ENCODE results near the gene POLR2J3.
"Not testable (repeated sequence)": the region's sequence is repeated elsewhere in the genome, so short reads cannot be mapped to it uniquely, and the experiment has no call there.

POLR2J3 gene

GRCh38 chr7:102550808-102551422 is 21.5 kb downstream of the POLR2J3 start, which contains the start of gene SPDYE2:
TSS of gene SPDYE2 (plus strand) at chr7:102551226. CDS start at chr7:102553256, 2,030 bp downstream.
- DNase-seq; H3K27me3 ChIP-seq (replicated peaks); in situ Hi-C loops (cut with HindIII; ENCODE audit: low pct_ligation_motif_present, low sequenced_read_pairs); H3K4me3 ChIP-seq (ENCODE audit: low read depth, low read length); H3K36me3 ChIP-seq (replicated peaks); H3K27ac ChIP-seq: not testable (repeated sequence)

DNA sequence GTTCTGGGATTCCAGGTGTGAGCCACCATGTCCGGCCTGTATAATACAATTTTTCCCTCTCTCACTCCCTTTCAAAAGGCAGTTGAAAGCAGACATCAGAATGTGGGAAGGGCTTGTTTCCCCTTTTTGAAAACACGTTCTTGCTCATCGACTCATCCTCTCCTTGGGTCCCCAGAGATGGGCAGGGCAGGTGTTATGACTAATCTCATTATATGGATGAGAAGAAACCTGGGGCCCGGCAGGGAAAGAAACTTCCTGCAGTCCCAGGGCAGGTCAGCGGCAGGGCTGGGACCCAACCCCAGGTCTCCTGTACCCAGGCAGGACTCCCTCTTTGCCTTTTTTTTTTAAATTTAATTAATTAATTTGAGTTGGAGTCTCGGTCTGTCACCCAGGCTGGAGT is 26.0 kb downstream of the POLR2J3 start:
- in situ Hi-C loops (cut with HindIII; ENCODE audit: low pct_ligation_motif_present, low sequenced_read_pairs); H3K27me3 ChIP-seq (replicated peaks); DNase-seq; H3K36me3 ChIP-seq (replicated peaks); H3K27ac ChIP-seq; H3K4me3 ChIP-seq (ENCODE audit: low read depth, low read length): not testable (repeated sequence)

- H3K27ac ChIP-seq; in situ Hi-C loops (cut with HindIII; ENCODE audit: low pct_ligation_motif_present, low sequenced_read_pairs); H3K4me3 ChIP-seq (ENCODE audit: low read depth, low read length); H3K36me3 ChIP-seq (replicated peaks); H3K27me3 ChIP-seq (replicated peaks); DNase-seq: not testable (repeated sequence)
Observed at GRCh38 chr7:102545288-102545687, 27.1 kb downstream of the POLR2J3 start.

DNA sequence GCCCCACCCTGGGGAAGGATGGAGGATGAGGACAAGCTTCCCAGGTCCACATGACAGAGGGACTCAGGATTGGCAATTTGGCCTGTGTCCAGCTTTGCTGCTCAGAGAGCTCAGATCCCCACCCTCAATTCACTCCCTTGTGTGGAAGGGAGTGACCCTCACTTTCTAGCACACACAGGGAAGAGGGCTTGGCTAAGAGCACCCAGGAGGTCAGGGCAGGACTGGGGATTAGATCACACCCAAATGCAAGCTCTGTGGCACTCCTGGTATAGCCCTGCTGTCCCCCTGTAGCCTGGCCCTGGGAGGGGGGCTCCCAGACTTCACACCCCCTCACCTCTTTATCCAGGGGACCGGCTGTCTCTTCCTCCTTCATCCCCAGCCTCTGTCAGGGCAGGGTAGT is 28.0 kb downstream of the POLR2J3 start:
- H3K27ac ChIP-seq; in situ Hi-C loops (cut with HindIII; ENCODE audit: low pct_ligation_motif_present, low sequenced_read_pairs); H3K36me3 ChIP-seq (replicated peaks); DNase-seq; H3K4me3 ChIP-seq (ENCODE audit: low read depth, low read length); H3K27me3 ChIP-seq (replicated peaks): not testable (repeated sequence)

- in situ Hi-C loops (cut with HindIII; ENCODE audit: low pct_ligation_motif_present, low sequenced_read_pairs); DNase-seq; H3K27me3 ChIP-seq (replicated peaks); H3K36me3 ChIP-seq (replicated peaks); H3K27ac ChIP-seq; H3K4me3 ChIP-seq (ENCODE audit: low read depth, low read length): not testable (repeated sequence)
Observed at GRCh38 chr7:102543596-102543995, 28.8 kb downstream of the POLR2J3 start, which contains the start of gene UPK3BL2. TSS of gene UPK3BL2 (minus strand) at chr7:102543696. CDS start at chr7:102543636, 60 bp downstream.

DNA sequence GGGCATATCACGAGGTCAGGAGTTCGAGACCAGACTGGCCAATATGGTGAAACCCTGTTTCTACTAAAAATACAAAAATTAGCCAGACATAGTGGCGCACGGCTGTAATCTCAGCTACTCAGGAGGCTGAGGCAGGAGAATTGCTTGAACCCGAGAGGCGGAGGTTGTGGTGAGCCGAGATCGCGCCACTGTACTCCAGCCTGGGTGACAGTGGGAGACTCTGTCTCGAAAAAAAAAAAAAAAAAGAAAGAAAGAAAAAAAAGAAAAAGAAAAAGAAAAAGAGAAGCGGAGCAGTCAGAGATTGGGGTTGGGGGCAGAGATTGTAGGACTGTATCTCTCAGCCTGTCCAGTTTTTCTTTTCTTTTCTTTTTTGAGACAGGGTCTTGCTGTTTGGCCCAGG is 29.6 kb downstream of the POLR2J3 start:
- in situ Hi-C loops (cut with HindIII; ENCODE audit: low pct_ligation_motif_present, low sequenced_read_pairs); H3K27ac ChIP-seq; H3K4me3 ChIP-seq (ENCODE audit: low read depth, low read length); H3K36me3 ChIP-seq (replicated peaks); DNase-seq; H3K27me3 ChIP-seq (replicated peaks): not testable (repeated sequence)

- H3K27ac ChIP-seq; H3K27me3 ChIP-seq (replicated peaks); in situ Hi-C loops (cut with HindIII; ENCODE audit: low pct_ligation_motif_present, low sequenced_read_pairs); DNase-seq; H3K36me3 ChIP-seq (replicated peaks); H3K4me3 ChIP-seq (ENCODE audit: low read depth, low read length): not testable (repeated sequence)
Observed at GRCh38 chr7:102542083-102542482, 30.3 kb downstream of the POLR2J3 start.

GRCh38 chr7:102540604-102541003 is 31.8 kb downstream of the POLR2J3 start:
- DNase-seq; H3K27ac ChIP-seq; H3K27me3 ChIP-seq (replicated peaks); in situ Hi-C loops (cut with HindIII; ENCODE audit: low pct_ligation_motif_present, low sequenced_read_pairs); H3K36me3 ChIP-seq (replicated peaks); H3K4me3 ChIP-seq (ENCODE audit: low read depth, low read length): not testable (repeated sequence)

DNA sequence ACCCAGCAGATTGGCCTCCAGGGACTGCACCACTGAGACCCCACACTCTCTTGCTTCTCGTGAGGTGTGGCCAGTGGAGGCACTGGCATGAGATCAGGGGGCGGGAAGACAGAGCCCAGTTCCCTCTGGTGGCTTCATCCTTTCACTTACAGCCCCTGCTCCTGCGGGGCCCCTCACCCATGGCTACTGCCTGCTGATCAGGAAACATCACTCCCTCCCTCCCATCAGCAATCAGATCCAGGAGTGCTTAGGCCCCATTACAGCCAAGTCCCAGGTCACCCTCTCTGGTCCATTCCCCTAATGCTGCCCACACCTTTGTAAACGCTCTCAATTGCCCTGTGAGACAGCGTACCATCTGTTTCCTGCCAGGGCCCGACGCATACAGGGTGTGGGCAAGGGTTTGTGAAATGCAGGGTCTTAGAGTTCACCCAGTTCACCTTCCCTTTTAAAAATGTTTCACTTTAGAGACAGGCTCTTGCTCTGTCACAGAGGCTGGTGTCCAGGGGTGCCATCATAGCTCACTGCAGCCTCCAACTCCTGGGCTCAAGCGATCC is 37.2 kb downstream of the POLR2J3 start:
- H3K4me3 ChIP-seq (ENCODE audit: low read depth, low read length); in situ Hi-C loops (cut with HindIII; ENCODE audit: low pct_ligation_motif_present, low sequenced_read_pairs); H3K36me3 ChIP-seq (replicated peaks); DNase-seq; H3K27ac ChIP-seq; H3K27me3 ChIP-seq (replicated peaks): not testable (repeated sequence)

DNA sequence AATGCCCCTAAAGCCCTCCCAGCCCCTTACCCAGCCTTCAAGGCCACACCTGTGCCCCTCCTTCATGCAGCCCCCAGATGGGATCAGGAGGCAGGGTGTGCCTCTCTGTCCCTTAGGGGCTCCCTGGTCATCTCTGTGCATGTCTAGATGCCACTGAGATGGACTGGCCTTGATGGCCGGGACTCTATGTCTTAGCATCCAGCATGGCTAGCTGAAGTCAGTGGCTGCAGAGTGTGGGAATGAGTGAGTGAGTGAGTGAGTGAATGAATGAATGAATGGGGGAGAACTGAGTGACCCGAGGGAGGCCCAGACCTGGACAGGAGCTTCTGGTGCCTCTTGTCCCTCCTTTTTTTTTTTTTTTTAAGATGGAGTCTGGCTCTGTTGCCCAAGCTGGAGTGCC is 40.3 kb downstream of the POLR2J3 start:
- H3K4me3 ChIP-seq (ENCODE audit: low read depth, low read length); H3K27ac ChIP-seq; H3K27me3 ChIP-seq (replicated peaks); in situ Hi-C loops (cut with HindIII; ENCODE audit: low pct_ligation_motif_present, low sequenced_read_pairs); H3K36me3 ChIP-seq (replicated peaks); DNase-seq: not testable (repeated sequence)

GRCh38 chr7:102531583-102531982 is 40.8 kb downstream of the POLR2J3 start:
- in situ Hi-C loops (cut with HindIII; ENCODE audit: low pct_ligation_motif_present, low sequenced_read_pairs); DNase-seq; H3K36me3 ChIP-seq (replicated peaks); H3K27me3 ChIP-seq (replicated peaks); H3K27ac ChIP-seq; H3K4me3 ChIP-seq (ENCODE audit: low read depth, low read length): not testable (repeated sequence)

- H3K27me3 ChIP-seq (replicated peaks); H3K27ac ChIP-seq; H3K36me3 ChIP-seq (replicated peaks); H3K4me3 ChIP-seq (ENCODE audit: low read depth, low read length); DNase-seq; in situ Hi-C loops (cut with HindIII; ENCODE audit: low pct_ligation_motif_present, low sequenced_read_pairs): not testable (repeated sequence)
Observed at GRCh38 chr7:102527822-102528793, 44.3 kb downstream of the POLR2J3 start.

DNA sequence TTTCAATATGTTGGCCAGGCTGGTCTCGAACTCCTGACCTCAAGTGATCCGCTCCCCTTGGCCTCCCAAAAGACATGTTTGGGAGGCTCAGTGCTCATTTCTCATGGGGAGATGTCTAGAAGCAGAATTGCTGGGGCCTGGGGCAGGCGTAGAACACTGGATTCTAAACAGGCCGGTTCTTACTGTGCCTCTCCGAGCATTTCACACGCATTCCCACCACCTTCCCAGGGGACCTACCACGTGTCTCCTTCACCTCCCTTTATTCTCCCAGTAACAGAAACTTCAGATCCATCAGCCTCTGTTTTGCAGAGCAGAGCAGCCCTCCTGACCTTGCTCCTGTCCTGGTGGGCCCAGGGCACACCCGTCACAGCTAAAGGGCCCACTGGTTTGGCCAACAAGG is 45.2 kb downstream of the POLR2J3 start:
- H3K4me3 ChIP-seq (ENCODE audit: low read depth, low read length); H3K36me3 ChIP-seq (replicated peaks); DNase-seq; in situ Hi-C loops (cut with HindIII; ENCODE audit: low pct_ligation_motif_present, low sequenced_read_pairs); H3K27me3 ChIP-seq (replicated peaks); H3K27ac ChIP-seq: not testable (repeated sequence)

DNA sequence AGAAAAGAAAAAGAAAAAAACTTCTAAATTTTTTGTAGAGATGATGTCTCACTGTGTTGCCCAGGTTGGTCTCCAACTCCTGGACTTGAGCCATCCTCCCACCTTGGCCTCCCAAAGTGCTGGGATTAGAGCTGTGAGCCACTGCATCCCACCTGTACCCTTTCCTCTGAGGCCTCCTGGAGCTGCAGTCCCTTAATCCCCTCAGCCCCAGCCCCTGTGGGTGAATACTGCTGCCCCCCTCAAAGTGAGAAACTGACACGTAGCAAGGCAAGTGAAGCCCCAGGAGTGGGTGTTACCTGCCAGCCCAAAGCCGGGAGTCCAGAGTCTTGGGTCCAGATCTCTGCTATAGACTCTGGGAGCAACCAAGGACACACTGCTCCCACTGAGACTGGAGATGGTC is 47.6 kb downstream of the POLR2J3 start:
- DNase-seq; H3K4me3 ChIP-seq (ENCODE audit: low read depth, low read length); H3K27ac ChIP-seq; H3K27me3 ChIP-seq (replicated peaks); H3K36me3 ChIP-seq (replicated peaks); in situ Hi-C loops (cut with HindIII; ENCODE audit: low pct_ligation_motif_present, low sequenced_read_pairs): not testable (repeated sequence)
